Measurements from ENCODE around the gene ARFRP1.

The ARFRP1 gene, protein sequence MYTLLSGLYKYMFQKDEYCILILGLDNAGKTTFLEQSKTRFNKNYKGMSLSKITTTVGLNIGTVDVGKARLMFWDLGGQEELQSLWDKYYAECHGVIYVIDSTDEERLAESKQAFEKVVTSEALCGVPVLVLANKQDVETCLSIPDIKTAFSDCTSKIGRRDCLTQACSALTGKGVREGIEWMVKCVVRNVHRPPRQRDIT

GRCh38 chr20:63707558-63708300 lies at the start of gene ARFRP1, which contains the start of gene ZGPAT:
Gene ARFRP1 (minus strand): TSS chr20:63707976. CDS start chr20:63707091, 885 bp downstream.
Gene ZGPAT (plus strand): TSS chr20:63708039. CDS start chr20:63708581, 542 bp downstream.
- TF ChIP-seq, protein P1, sequence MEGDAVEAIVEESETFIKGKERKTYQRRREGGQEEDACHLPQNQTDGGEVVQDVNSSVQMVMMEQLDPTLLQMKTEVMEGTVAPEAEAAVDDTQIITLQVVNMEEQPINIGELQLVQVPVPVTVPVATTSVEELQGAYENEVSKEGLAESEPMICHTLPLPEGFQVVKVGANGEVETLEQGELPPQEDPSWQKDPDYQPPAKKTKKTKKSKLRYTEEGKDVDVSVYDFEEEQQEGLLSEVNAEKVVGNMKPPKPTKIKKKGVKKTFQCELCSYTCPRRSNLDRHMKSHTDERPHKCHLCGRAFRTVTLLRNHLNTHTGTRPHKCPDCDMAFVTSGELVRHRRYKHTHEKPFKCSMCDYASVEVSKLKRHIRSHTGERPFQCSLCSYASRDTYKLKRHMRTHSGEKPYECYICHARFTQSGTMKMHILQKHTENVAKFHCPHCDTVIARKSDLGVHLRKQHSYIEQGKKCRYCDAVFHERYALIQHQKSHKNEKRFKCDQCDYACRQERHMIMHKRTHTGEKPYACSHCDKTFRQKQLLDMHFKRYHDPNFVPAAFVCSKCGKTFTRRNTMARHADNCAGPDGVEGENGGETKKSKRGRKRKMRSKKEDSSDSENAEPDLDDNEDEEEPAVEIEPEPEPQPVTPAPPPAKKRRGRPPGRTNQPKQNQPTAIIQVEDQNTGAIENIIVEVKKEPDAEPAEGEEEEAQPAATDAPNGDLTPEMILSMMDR (conservative IDR thresholded peaks at IDR 0.05; ENCODE audit: low read length) = no peak
- peak within 1 kb of the TSS; percentile 81 for H3K4me3 ChIP-seq (ENCODE audit: low read length)
- peak; percentile 79 for DNase-seq (ENCODE audit: low read depth)

- DNase-seq (ENCODE audit: low read depth) = no peak
- no peak overlapping the region for H3K4me3 ChIP-seq (ENCODE audit: low read length)
- TF ChIP-seq, protein P1 (conservative IDR thresholded peaks at IDR 0.05; ENCODE audit: low read length) = no peak
Observed at GRCh38 chr20:63756648-63756991, 48.8 kb upstream of the ARFRP1 start.

DNA sequence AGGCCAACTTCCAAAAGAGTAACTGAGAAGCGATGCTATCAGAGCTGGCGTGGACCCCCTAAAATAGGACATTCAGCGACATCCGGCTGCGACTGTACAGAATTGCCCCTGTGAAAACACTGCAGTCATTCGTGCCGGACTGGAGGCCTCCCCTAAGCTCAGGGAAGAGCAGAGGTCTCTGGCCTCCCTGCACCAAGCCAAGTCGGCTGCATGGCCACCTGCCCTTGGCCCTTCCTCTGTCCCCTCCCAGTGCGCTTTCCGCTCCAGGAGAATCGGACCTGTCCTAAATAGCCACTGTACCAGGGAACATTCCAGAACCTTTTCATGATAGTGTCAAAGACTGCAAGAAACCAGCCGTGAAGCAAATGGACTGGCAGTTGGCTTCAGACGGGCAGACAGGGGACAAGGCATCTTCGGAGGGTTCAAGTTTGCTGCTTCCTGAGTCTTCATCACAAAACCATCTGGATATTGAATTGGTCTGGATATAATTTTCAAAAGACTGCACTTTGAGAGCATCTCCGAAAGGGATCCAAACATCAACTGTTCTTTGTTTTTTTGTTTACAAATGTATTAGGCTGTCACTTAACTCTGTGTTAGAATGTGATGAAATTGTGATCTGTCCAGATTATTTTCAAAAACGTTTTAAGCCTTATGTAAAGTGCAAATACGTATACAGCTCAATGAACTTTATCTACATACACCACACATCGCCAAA lies 48.3 kb upstream of the ARFRP1 start:
- no peak overlapping the region for H3K4me3 ChIP-seq (ENCODE audit: low read length)
- DNase-seq (ENCODE audit: low read depth) = no peak
- TF ChIP-seq, protein P1 (conservative IDR thresholded peaks at IDR 0.05; ENCODE audit: low read length) = no peak

- TF ChIP-seq, protein P1 (conservative IDR thresholded peaks at IDR 0.05; ENCODE audit: low read length) = no peak
- no peak overlapping the region for H3K4me3 ChIP-seq (ENCODE audit: low read length)
- no peak for DNase-seq (ENCODE audit: low read depth)
Observed at GRCh38 chr20:63754008-63754407, 46.2 kb upstream of the ARFRP1 start.

- no peak overlapping the region for H3K4me3 ChIP-seq (ENCODE audit: low read length)
- TF ChIP-seq, protein P1 (conservative IDR thresholded peaks at IDR 0.05; ENCODE audit: low read length) = no peak
- no peak for DNase-seq (ENCODE audit: low read depth)
Observed at GRCh38 chr20:63753381-63753780, 45.6 kb upstream of the ARFRP1 start.

GRCh38 chr20:63752411-63753101 lies 44.8 kb upstream of the ARFRP1 start:
- no peak for DNase-seq (ENCODE audit: low read depth)
- TF ChIP-seq, protein P1 (conservative IDR thresholded peaks at IDR 0.05; ENCODE audit: low read length) = no peak
- H3K4me3 ChIP-seq (ENCODE audit: low read length) = no peak overlapping the region

Measured in AG10803 (cell line).